ENCODE results near the gene RAG1.
A peak's percentile ranks its signal among the peaks of the same experiment; 100 is the strongest.
"Not testable (repeated sequence)": the region's sequence is repeated elsewhere in the genome, so short reads cannot be mapped to it uniquely, and the experiment has no call there.

RAG1 gene

DNA sequence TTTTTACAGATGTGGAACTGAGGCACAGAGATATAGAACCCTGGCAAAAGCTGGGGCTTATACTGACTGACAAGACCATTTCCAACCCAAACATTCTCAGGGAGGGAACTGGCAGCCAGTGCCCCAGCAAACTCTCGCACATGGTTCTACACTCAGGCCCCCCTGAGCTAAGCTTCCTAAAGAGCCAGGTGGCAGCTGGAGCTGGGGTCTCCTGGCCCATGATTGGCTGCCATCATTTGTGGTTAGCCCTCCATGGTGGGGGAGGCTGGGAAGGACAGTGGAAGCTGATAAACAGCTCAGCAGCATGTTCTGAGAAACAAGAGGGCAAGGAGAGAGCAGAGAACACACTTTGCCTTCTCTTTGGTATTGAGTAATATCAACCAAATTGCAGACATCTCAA lies at the start of gene RAG1:
Gene RAG1 (plus strand): TSS at position 314 of the 400 bp plus-strand sequence. CDS start 5,298 bp downstream, outside the sequence.
- TF ChIP-seq, protein P1, sequence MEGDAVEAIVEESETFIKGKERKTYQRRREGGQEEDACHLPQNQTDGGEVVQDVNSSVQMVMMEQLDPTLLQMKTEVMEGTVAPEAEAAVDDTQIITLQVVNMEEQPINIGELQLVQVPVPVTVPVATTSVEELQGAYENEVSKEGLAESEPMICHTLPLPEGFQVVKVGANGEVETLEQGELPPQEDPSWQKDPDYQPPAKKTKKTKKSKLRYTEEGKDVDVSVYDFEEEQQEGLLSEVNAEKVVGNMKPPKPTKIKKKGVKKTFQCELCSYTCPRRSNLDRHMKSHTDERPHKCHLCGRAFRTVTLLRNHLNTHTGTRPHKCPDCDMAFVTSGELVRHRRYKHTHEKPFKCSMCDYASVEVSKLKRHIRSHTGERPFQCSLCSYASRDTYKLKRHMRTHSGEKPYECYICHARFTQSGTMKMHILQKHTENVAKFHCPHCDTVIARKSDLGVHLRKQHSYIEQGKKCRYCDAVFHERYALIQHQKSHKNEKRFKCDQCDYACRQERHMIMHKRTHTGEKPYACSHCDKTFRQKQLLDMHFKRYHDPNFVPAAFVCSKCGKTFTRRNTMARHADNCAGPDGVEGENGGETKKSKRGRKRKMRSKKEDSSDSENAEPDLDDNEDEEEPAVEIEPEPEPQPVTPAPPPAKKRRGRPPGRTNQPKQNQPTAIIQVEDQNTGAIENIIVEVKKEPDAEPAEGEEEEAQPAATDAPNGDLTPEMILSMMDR (IDR thresholded peaks at IDR 0.05; ENCODE audit: borderline replicate concordance, control extremely low read depth, extremely low read depth, insufficient read depth, missing control alignments): no peak
- in situ Hi-C loops (cut with MboI; ENCODE audit: low sequenced_read_pairs, unreplicated experiment): loop anchor here (25.0 kb wide), 1 partner anchor 170 kb away; no protein-coding TSS in a partner anchor
- DNase-seq (ENCODE audit: low spot score): no peak

DNA sequence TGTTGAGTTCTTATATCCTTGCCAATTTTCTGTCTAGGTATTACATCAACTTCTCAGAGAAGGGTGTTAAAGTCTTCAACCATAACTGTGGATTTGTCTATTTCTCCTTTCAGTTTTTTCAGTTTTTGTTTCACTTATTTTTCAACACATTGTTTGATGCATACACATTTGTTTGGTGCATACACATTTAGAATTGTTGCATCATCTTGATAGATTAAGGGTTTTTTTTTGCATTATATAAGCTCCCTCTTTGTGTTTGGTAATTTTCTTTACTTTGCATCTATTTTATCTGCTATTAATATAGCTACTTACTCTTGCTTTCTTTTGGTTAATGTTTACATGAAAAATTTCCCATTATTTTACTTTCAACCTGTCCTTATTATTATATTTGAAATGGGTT lies 37.0 kb upstream of the RAG1 start:
- no peak for DNase-seq (ENCODE audit: low spot score)
- TF ChIP-seq, protein P1 (IDR thresholded peaks at IDR 0.05; ENCODE audit: borderline replicate concordance, control extremely low read depth, extremely low read depth, insufficient read depth, missing control alignments): no peak
- in situ Hi-C loops (cut with MboI; ENCODE audit: low sequenced_read_pairs, unreplicated experiment): no loop called here

DNA sequence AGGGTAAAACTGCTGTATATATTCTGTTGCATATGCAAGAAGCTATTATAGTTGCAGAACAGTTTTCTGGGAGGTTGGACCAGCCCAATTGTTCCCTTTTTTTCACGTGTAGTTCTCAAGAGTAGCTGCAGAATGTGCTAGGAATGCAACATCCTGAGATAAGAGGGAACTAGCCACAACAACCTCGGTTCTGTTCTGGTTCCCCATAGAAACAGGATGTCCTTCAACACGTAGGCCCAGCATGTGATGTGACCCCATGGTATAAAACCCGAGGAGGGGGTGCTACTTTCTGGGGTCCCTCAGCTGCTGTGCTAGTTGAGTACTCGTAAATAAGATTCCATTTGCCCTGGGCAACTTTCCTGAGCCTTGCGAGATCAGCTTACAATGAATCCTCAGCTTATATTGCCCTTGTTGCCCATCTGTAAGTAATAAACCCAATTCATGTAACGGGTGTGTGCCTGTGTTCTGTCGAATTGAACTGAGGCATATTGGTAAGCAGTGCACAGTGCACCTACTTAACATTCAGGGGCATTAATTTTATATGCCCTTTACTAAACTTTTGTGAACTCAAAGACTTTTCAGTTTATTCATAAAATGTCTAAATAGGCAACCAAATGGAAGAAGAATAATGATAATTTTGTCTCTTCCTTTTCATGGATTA lies 34.7 kb upstream of the RAG1 start:
- in situ Hi-C loops (cut with MboI; ENCODE audit: low sequenced_read_pairs, unreplicated experiment): no loop called here
- no peak for DNase-seq (ENCODE audit: low spot score)
- TF ChIP-seq, protein P1 (IDR thresholded peaks at IDR 0.05; ENCODE audit: borderline replicate concordance, control extremely low read depth, extremely low read depth, insufficient read depth, missing control alignments): no peak

DNA sequence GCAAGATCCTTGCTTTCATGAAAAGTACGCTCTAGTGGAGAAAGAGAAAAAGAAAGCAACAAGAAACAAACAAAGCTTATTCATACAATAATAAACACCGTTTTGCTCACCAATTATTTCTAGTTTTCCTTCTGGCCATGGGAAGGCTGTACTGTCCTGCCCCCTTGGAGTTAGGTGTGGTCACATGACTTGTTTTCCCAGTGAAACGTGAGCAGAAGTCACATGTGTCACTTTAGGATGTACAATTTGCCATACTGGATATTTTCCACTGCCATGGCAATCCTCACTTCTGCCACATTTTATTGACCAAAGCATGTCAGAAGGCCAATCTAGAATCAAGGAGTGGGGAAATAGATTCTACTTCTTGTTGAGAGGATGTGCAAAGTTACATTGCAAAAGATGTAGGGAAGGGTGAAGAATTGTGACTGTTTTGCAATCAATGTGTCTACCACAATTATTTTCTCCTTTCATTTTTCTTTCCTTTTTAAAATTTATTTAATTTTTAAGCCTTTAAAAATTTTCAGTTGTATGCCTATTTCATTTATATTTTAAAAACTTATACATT lies 33.4 kb upstream of the RAG1 start:
- TF ChIP-seq, protein P1 (IDR thresholded peaks at IDR 0.05; ENCODE audit: borderline replicate concordance, control extremely low read depth, extremely low read depth, insufficient read depth, missing control alignments): no peak
- in situ Hi-C loops (cut with MboI; ENCODE audit: low sequenced_read_pairs, unreplicated experiment): no loop called here
- DNase-seq (ENCODE audit: low spot score): no peak

DNA sequence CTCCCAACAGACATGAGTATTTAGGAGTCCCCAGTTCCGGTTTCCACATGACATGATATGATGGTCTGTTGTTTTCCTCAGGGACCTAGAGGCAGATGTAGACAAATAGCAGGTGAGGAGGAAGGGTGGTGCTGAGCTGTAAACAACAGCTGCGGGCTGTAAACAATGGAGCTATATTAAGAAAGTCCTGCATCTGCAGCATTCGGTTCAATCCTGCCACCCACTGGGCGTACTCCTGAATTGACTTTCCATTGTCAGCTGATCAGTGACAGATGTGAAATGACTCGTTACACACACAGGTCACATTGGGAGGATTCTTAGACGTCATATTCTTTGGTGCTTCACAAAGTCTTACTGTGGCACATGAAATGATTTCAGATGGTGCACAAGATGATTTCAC lies 26.8 kb upstream of the RAG1 start:
- TF ChIP-seq, protein P1 (IDR thresholded peaks at IDR 0.05; ENCODE audit: borderline replicate concordance, control extremely low read depth, extremely low read depth, insufficient read depth, missing control alignments): peak; percentile 43
- in situ Hi-C loops (cut with MboI; ENCODE audit: low sequenced_read_pairs, unreplicated experiment): no loop called here
- peak; percentile 59 for DNase-seq (ENCODE audit: low spot score)

DNA sequence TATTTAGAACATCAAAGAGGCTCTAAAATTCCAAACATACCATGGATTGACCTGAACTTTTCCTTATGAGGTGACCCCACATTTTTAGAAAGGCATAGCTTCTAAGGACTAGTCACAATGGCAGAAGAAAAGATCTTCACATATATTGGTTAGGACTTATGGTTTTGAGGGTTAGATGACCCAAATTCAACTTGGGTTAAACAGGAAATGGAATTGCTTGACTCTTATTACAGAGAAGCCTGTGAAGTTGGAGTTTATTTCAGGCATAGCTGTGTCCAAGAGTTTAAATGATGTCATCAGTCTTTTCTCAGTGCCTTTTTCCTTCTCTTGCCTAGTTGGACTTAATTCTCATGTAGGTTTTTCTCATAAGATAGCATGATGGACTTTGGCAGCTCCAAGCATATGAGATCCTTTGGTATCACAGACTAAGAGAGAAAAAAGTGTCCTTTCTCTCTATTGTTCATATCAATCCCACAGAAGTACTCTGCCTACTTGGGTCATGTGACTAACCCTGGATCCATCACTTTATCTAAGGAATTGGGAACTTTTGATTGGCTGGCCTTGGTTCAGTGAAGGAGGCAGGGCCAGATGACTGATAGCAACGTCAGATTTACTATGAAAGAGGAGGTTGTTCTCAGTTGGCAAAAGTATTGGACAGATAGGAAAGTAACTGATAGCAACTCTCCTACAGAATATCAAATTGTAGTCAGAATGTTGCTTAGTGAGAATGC lies 17.3 kb upstream of the RAG1 start:
- in situ Hi-C loops (cut with MboI; ENCODE audit: low sequenced_read_pairs, unreplicated experiment): loop anchor here (25.0 kb wide), 1 partner anchor 187 kb away; no protein-coding TSS in a partner anchor
- TF ChIP-seq, protein P1 (IDR thresholded peaks at IDR 0.05; ENCODE audit: borderline replicate concordance, control extremely low read depth, extremely low read depth, insufficient read depth, missing control alignments): no peak
- DNase-seq (ENCODE audit: low spot score): no peak

DNA sequence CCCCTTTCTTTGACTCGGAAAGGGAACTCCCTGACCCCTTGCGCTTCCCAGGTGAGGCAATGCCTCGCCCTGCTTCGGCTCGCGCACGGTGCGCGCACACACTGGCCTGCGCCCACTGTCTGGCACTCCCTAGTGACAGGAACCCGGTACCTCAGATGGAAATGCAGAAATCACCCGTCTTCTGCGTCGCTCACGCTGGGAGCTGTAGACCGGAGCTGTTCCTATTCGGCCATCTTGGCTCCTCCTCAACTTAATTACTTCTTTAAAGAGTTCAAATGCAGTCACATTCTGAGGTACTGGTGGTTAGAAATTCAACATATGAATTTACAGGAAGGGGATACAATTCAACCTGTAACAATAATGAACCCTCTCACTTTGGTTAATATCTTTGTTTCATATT lies 10.4 kb upstream of the RAG1 start:
- in situ Hi-C loops (cut with MboI; ENCODE audit: low sequenced_read_pairs, unreplicated experiment): loop anchor here (25.0 kb wide), 1 partner anchor 180 kb away; no protein-coding TSS in a partner anchor
- not testable (repeated sequence) for DNase-seq (ENCODE audit: low spot score)

All from GM13976 (cell line).